Tibial artery (tissue), 4 donors: Measurements from ENCODE around the gene MBOAT7.
"Not testable (repeated sequence)": the region's sequence is repeated elsewhere in the genome, so short reads cannot be mapped to it uniquely, and the experiment has no call there.

Source experiments
- DNase-seq, 2 donors: peaks; one replicate each; pipeline ENCODE4 v3.0.0-alpha.2; 2019
- H3K27ac ChIP-seq, 2 donors: fragments of 200-600 bp; sonication (generic) in 1 of 2; 1 replicate in 1 of 2; 2 replicates in 1 of 2; pipeline ENCODE4 v1.5.1; 2018 to 2019; ENCODE audit warnings: mild to moderate bottlenecking in 1 of 2
- H3K27me3 ChIP-seq, 2 donors: fragments of 200-600 bp; sonication (generic) in 1 of 2; one replicate each; pipeline versions ENCODE4 v1.5.1 to v1.6.0; 2016 to 2019
- H3K36me3 ChIP-seq, 3 donors: fragments of 200-600 bp; sonication (generic) in 2 of 3; one replicate each; pipeline ENCODE4 v1.5.1; 2016 to 2019; ENCODE audit warnings: mild to moderate bottlenecking in 2 of 3
- H3K4me1 ChIP-seq, 4 donors: fragments of 200-600 bp; sonication (generic) in 2 of 4; 1 replicate in 3 of 4; 2 replicates in 1 of 4; pipeline ENCODE4 v1.5.1; 2016 to 2019
- H3K4me3 ChIP-seq, 2 donors: fragments of 200-600 bp; sonication (generic) in 1 of 2; 1 replicate in 1 of 2; 2 replicates in 1 of 2; pipeline ENCODE4 v1.5.1; 2018 to 2019; ENCODE audit warnings: mild to moderate bottlenecking in 2 of 2
- H3K9me3 ChIP-seq, 3 donors: fragments of 200-600 bp; sonication (generic) in 1 of 3; one replicate each; pipeline ENCODE4 v1.5.1; 2016 to 2019
- CTCF ChIP-seq, 2 experiments: fragments of 200-600 bp in 1 of 2; fragments of 450-650 bp in 1 of 2; IDR thresholded peaks; one replicate each; pipeline ENCODE4 v1.5.1; 2017 to 2019; ENCODE audit warnings: antibody characterized with exemption in 2 of 2, mild to moderate bottlenecking in 1 of 2, moderate library complexity in 1 of 2
- intact Hi-C: fragments of 100-400 bp; cut with DNase I; formaldehyde crosslinking; loops from one replicate; pipeline ENCODE4 v1.15.0; 2023; ENCODE audit warnings: low total_unique reads

MBOAT7 gene

GRCh38 chr19:54173951-54174834 is 15.2 kb downstream of the MBOAT7 start:
- no peak for TF ChIP-seq CTCF (IDR thresholded peaks at IDR 0.05)
- peaks cover 0 to 25% (median 18%) of the 10 kb centered on the region in 3 donors for H3K36me3 ChIP-seq
- H3K27ac ChIP-seq, result no peak overlapping the region
- DNase-seq, result no peak
- intact Hi-C loops, result no loop called here
- H3K4me3 ChIP-seq, result no peak overlapping the region
- H3K27me3 ChIP-seq, result peaks cover 0 to 21% of the 10 kb centered on the region in 2 donors
- H3K4me1 ChIP-seq, result peaks cover 0 to 13% (median 2%) of the 10 kb centered on the region in 4 donors
- H3K9me3 ChIP-seq, result no peaks in the 10 kb centered on the region

- Histone ChIP-seq H3K27me3 (peaks cover 0 to 21% of the 10 kb centered on the region in 2 donors), H3K4me3 (no peak overlapping the region), H3K36me3 (peaks cover 0 to 16% (median 16%) of the 10 kb centered on the region in 3 donors), H3K9me3 (no peaks in the 10 kb centered on the region), H3K27ac (no peak overlapping the region), H3K4me1 (peaks cover 0 to 15% (median 2%) of the 10 kb centered on the region in 4 donors)
- no peak for TF ChIP-seq CTCF (IDR thresholded peaks at IDR 0.05)
- intact Hi-C loops, result no loop called here
- no peak for DNase-seq
Measured at GRCh38 chr19:54173359-54173699, 16.1 kb downstream of the MBOAT7 start.

- DNase-seq, result no peak
- no peak for TF ChIP-seq CTCF (IDR thresholded peaks at IDR 0.05)
- no peaks in the 10 kb centered on the region for H3K9me3 ChIP-seq
- intact Hi-C loops, result no loop called here
- H3K27ac ChIP-seq, result no peak within 1 kb of the TSS
- H3K27me3 ChIP-seq, result peaks cover 0 to 21% of the 10 kb centered on the region in 2 donors
- H3K4me3 ChIP-seq, result no peak within 1 kb of the TSS
- H3K4me1 ChIP-seq, result peaks cover 0 to 18% (median 3%) of the 10 kb centered on the region in 4 donors
- H3K36me3 ChIP-seq, result peaks cover 0 to 12% (median 10%) of the 10 kb centered on the region in 3 donors
Measured at GRCh38 chr19:54172471-54173358, 16.7 kb downstream of the MBOAT7 start, which contains the start of gene TMC4. TMC4 (minus strand) TSS chr19:54173160; CDS start chr19:54173117, 43 bp downstream.

- H3K27ac ChIP-seq, intact Hi-C loops: not testable (repeated sequence)
Measured at GRCh38 chr19:54171736-54172431, 17.5 kb downstream of the MBOAT7 start.

GRCh38 chr19:54169149-54169740 is 20.1 kb downstream of the MBOAT7 start:
- intact Hi-C loops, result loop anchor here (5.0 kb wide), 1 partner anchor 63 kb away; no protein-coding TSS in a partner anchor
- no peak for TF ChIP-seq CTCF (IDR thresholded peaks at IDR 0.05)
- Histone ChIP-seq H3K27ac (no peak overlapping the region), H3K36me3 (no peaks in the 10 kb centered on the region), H3K4me3 (no peak overlapping the region), H3K9me3 (no peaks in the 10 kb centered on the region), H3K4me1 (peaks cover 0 to 24% (median 3%) of the 10 kb centered on the region in 4 donors), H3K27me3 (peaks cover 0 to 36% of the 10 kb centered on the region in 2 donors)
- DNase-seq, result no peak

More at GRCh38 chr19:54171736-54172431, 17.5 kb downstream of the MBOAT7 start:
- not testable (repeated sequence) for H3K4me3 ChIP-seq, H3K9me3 ChIP-seq, DNase-seq
- H3K36me3 ChIP-seq, result peaks cover 0 to 12% (median 9%) of the 10 kb centered on the region in 3 donors
- H3K4me1 ChIP-seq, result peaks cover 0 to 18% (median 3%) of the 10 kb centered on the region in 4 donors
- peaks cover 0 to 21% of the 10 kb centered on the region in 2 donors for H3K27me3 ChIP-seq
